ENCODE measurements around the gene ARL2. TPM values are rescaled to one million over a fixed set of nuclear protein-coding genes. Genes with fewer than 3 reads are reported as not detected.
"Not testable (repeated sequence)": the region's sequence is repeated elsewhere in the genome, so short reads cannot be mapped to it uniquely, and the experiment has no call there.

ARL2 gene
- 118 and 140 TPM in 2 replicates for total RNA-seq (2014; rRNA removed; shearing (Covaris generic); ENCODE audit: low replicate concordance)

DNA sequence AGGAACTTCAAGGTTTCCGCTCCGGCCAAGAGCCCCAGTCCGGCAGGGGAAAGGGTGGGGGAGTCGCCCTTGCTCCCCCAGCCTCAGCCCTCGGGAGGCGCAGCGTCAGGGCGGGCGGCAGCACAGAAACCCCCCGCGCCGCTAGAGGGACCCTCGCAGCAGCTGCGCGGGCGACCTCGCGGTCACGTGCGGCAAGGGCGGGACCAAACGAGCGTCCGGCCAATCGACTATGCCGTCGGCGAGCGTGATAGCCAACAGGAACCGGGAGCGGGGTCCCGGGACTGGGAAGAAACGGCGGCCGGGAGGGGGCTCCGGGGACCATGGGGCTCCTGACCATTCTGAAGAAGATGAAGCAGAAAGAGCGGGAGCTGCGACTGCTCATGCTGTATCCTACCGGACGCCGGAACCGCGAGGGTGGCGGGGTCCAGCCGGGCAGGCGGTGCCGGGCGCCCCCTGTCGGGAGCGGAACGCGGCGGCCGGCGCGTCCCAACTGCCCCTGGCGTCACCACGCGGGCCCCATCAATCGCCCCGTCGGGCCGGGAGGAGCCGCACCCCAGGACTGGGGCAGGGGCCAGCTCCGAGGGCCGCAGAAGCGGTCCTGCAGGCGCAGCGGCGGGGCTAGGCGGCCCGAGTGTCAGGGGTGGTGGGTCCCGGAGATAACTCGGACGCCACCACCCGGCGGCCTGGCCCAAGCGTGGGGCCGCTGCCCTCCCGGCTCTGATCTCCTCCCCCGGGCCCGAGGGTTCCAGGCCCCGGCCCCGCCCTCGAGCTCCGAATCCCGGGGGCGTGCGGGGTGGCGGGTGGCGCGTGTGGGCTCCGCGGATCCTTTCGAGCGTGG is at the start of gene ARL2:
Gene ARL2, plus strand, starts transcription at position 273 of the 838 bp plus-strand sequence. Its CDS starts 48 bp downstream, at position 321.
- in situ Hi-C loops (cut with HindIII; ENCODE audit: low pct_unique_long_range_greater_than_20kb, low sequenced_read_pairs): no loop called here
- peak; percentile 85 for DNase-seq (ENCODE audit: low read depth)

- no peak for DNase-seq (ENCODE audit: low read depth)
- in situ Hi-C loops (cut with HindIII; ENCODE audit: low pct_unique_long_range_greater_than_20kb, low sequenced_read_pairs): no loop called here
Measured at GRCh38 chr11:64967375-64967774, 46.6 kb upstream of the ARL2 start.

- in situ Hi-C loops (cut with HindIII; ENCODE audit: low pct_unique_long_range_greater_than_20kb, low sequenced_read_pairs): no loop called here
- peak; percentile 61 for DNase-seq (ENCODE audit: low read depth)
Measured at GRCh38 chr11:64969209-64969608, 44.8 kb upstream of the ARL2 start.

DNA sequence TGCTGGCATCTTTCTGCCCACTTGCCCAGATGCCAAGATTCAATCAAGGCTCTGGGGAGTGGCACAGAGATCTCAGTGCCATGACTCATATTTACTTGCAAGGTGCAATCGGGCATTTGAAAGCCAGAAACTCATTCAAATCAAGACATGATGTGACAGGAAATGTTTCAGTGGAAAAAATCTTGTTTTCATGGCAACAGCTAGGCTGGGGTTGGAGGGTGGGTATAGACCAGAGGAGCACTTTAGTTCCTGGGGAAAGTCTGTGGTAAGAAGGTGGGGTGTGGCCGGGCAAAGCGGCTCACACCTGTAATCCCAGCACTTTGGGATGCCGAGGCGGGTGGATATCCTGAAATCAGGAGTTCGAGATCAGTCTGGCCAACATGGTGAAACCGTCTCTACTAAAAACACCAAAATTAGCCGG is 43.2 kb upstream of the ARL2 start:
- in situ Hi-C loops (cut with HindIII; ENCODE audit: low pct_unique_long_range_greater_than_20kb, low sequenced_read_pairs): no loop called here
- peak; percentile 29 for DNase-seq (ENCODE audit: low read depth)

DNA sequence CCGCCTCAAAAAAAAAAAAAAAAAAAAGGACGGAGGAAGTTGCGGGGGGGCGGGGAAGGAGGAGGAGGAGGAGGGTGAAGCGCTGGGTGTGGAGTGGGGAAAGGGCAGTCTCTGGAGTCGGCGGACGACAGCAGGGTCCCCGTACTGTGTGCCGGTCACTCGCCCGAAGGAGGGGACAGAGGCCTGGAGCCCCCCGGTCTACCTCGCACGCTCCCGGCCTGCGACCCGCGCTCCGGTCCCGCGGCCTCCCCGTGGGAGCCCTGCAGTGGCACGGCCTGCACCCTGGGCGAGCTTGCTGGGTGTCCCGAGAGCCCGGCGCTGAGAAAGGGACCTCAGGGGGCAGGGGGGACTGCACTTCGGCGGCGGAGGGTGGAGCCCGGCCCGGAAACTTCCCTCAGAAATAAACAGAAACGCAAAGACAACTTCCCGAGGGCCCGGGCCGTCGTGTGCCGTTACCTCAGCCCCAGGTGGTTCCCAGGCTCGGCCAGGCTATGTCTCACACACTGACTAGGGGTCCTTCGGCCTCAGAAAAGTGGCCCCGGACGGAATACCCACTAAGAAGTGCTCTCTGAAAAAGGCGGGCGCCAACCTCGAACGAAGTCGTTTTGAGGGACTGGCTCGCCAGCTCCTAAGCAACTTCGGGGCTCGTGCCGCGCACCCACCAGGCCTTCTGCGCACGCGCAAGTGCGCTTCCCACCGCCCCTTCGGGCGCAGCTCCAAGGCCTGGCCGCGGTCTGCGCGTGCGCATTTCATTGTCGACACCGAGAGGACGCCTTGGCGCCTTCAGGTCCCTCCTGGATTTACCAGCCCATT is 42.3 kb upstream of the ARL2 start, which contains the start of gene MAJIN:
Gene MAJIN, minus strand, starts transcription at position 688 of the 813 bp plus-strand sequence. CDS start 12,703 bp downstream, outside the sequence.
- in situ Hi-C loops (cut with HindIII; ENCODE audit: low pct_unique_long_range_greater_than_20kb, low sequenced_read_pairs): no loop called here
- no peak for DNase-seq (ENCODE audit: low read depth)

- DNase-seq (ENCODE audit: low read depth): no peak
- in situ Hi-C loops (cut with HindIII; ENCODE audit: low pct_unique_long_range_greater_than_20kb, low sequenced_read_pairs): no loop called here
Measured at GRCh38 chr11:64974124-64974523, 39.8 kb upstream of the ARL2 start.

DNA sequence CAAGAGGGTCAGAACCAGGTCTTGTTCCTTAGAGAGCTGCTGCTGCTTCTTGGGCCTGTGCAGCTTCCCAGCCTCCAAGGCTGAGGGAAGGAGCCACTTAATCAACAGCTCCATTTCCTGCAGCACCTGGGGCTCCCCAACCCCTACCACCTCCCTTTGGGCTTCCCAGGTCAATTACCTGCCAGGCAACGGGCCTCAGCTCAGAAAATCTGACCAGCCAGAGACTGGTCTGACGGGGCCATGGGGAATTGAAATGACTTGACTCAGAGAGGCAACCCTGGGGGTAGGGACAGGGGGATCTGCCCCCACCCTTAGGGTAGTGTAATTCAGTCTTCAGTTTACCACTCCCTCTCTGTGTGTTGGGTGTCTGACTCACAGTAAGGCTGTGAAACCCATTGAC is 37.3 kb upstream of the ARL2 start:
- in situ Hi-C loops (cut with HindIII; ENCODE audit: low pct_unique_long_range_greater_than_20kb, low sequenced_read_pairs): no loop called here
- DNase-seq (ENCODE audit: low read depth): no peak

DNA sequence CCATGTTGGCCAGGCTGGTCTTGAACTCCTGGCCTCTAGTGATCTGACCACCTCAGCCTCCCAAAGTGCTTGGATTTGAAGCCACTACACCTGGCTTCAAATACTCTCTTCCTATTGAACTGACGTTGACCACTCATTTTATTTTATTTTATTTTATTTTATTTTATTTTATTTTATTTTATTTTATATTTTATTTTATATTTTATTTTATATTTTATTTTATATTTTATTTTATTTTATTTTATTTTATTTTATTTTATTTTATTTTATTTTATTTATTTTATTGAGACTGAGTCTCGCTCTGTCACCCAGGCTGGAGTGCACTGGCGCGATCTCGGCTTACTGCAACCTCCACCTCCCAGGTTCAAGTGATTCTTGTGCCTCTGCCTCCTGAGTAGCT is 30.6 kb upstream of the ARL2 start:
- in situ Hi-C loops (cut with HindIII; ENCODE audit: low pct_unique_long_range_greater_than_20kb, low sequenced_read_pairs); DNase-seq (ENCODE audit: low read depth): not testable (repeated sequence)

DNA sequence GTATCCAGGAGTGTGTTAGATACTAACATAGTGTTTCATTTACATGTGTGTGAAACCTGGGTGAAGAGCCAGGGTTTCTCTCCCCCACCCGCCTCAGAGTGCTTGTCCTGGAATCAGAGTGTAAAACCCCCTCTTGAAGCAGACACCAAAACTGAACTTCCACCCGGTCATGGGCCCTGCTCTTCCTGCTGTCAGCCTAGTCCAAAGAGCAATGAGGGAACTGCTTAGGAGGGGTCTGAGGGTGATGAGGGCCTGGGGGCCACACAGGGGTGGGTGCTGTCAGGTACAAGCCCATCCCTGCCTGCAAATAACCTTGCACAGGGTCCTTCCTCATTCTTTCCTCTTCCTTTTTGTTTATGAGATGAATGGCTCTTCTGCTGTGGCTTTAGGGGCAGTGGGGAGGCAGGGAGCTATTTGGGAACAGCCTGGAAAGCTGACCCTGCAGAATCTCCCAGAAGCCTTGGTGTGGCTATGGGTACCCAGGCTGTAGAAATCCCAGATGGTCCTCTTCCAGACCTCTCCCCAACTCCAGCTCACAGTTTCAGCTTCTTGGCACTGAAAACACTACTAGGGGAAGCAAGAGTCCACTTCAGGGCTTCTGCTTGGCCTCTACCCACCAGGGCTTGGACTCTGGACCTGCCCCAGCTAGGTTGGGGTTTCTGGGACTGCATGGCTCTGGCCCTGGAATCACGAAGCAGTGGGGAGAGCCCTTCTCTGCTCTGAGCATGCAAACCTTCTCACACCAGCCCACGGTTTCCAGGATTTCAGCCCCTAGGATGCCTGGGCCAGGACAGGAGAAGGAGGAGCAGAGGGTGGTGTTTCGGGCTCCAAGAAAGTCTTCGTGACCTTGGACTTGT is 25.7 kb upstream of the ARL2 start:
- in situ Hi-C loops (cut with HindIII; ENCODE audit: low pct_unique_long_range_greater_than_20kb, low sequenced_read_pairs): no loop called here
- no peak for DNase-seq (ENCODE audit: low read depth)

DNA sequence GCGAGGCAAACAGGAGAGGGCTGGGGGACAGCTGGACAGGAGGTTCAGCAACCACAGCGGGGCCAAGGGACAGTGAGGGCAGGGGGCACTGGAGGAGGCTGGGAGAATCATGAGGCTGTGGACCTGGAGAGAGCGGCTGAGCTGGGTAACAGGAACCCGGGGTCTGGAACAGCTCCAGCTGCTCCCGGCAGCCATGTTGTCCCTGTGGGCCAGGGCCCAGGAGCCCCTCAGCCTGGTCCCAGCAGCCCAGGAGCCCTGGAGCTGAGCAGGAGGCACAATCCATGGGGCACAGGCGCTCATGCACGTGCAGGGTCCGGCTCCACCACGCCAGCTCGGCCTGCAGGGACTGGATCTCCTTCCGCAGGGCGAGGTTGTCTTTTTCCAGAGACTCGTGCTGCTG is 24.5 kb upstream of the ARL2 start:
- in situ Hi-C loops (cut with HindIII; ENCODE audit: low pct_unique_long_range_greater_than_20kb, low sequenced_read_pairs): no loop called here
- DNase-seq (ENCODE audit: low read depth): no peak

DNA sequence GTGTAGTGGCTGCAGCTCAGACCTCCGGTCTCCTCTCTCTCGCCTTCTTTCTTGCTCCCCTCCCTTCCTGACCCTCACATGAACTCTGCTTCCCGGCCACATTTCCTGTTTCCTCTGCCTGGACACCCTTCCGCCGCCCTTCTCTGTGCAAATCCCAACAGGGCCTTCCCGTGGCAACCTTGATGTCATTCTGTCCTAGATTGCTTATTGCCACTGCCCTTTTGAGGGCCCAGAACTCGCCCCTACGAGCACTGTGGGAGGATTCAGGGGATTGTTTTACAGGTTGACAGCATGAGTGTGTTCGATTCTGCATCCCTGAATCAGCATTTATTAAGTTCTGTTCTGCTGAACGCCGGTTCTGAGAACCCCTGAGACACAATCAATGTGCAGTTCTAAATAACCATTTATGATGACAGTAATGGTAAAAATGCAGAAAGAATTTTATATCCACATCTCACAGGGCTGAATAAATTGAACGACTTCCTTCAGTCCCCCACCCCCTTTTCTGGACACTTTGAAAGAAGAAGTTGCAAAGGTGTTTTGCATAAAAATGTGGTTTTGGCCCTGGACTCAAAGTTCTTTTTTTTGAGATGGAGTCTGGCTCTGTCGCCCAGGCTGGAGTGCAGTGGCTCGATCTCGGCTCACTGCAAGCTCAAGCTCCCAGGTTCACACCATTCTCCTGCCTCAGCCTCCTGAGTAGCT is 23.6 kb upstream of the ARL2 start:
- no peak for DNase-seq (ENCODE audit: low read depth)
- in situ Hi-C loops (cut with HindIII; ENCODE audit: low pct_unique_long_range_greater_than_20kb, low sequenced_read_pairs): no loop called here

DNA sequence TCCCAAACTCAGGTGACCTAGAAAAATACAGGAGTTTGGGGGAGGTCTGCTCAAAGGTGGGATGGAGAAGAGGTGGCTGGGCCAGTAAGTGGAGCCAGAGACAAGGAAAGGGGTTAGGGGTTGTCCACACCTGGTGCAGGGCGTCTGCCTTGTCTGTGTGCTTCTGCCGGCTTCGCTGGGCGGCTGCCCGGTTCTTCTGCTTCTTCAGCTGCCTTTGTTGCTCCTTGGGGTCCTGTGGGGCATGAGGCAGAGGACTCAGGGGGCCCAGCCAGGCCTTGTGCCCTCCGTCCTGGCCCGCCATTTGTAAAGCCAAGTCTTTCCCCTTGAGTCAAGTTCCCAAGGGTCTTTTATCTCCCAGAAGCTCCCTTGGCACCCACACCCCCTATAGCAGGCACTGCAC is 19.6 kb upstream of the ARL2 start:
- in situ Hi-C loops (cut with HindIII; ENCODE audit: low pct_unique_long_range_greater_than_20kb, low sequenced_read_pairs): no loop called here
- no peak for DNase-seq (ENCODE audit: low read depth)

DNA sequence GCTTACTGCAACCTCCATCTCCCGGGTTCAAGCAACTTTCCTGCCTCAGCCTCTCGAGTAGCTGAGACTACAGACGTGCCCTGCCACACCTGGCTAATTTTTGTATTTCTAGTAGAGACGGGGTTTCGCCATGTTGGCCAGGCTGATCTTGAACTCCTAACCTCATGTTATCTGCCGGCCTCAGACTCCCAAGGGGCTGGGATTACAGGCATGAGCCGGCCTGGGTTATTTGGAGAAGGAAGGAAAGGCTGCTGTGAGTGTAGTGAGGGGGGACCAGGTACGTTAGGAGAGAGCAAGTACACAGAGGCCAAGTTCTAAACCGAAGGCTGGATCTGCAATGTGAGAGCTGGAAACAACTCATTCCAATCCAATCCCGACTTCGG is 17.6 kb upstream of the ARL2 start:
- no peak for DNase-seq (ENCODE audit: low read depth)
- in situ Hi-C loops (cut with HindIII; ENCODE audit: low pct_unique_long_range_greater_than_20kb, low sequenced_read_pairs): no loop called here

- in situ Hi-C loops (cut with HindIII; ENCODE audit: low pct_unique_long_range_greater_than_20kb, low sequenced_read_pairs): no loop called here
- peak; percentile 67 for DNase-seq (ENCODE audit: low read depth)
Measured at GRCh38 chr11:64996710-64997380, 17.1 kb upstream of the ARL2 start, which contains the start of gene BATF2. Gene BATF2 (minus strand): TSS chr11:64996971. CDS start chr11:64996914, 57 bp downstream.

DNA sequence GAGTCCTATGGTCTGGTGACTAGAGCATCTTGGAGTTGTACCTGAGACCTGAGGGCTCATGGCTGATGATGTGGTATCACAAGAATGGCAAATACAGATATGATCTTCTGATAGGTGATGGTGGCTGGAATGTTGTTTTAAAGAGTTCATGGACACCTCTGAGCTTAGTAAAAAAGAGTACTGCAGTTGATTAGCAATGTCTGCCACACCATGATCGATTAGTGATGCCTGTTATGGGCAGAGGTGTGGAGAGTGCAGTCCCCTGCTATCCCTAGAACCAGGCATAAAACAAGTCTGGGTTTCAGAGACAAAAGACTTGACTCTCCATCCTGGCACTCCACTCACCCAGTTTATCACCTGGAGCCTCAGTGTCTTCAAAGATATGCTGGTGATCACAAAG is 15.8 kb upstream of the ARL2 start:
- in situ Hi-C loops (cut with HindIII; ENCODE audit: low pct_unique_long_range_greater_than_20kb, low sequenced_read_pairs): no loop called here
- DNase-seq (ENCODE audit: low read depth): no peak

GRCh38 chr11:64998690-64999431 is 15.1 kb upstream of the ARL2 start:
- in situ Hi-C loops (cut with HindIII; ENCODE audit: low pct_unique_long_range_greater_than_20kb, low sequenced_read_pairs): no loop called here
- peak; percentile 60 for DNase-seq (ENCODE audit: low read depth)

- in situ Hi-C loops (cut with HindIII; ENCODE audit: low pct_unique_long_range_greater_than_20kb, low sequenced_read_pairs): no loop called here
- no peak for DNase-seq (ENCODE audit: low read depth)
Measured at GRCh38 chr11:64999478-64999877, 14.5 kb upstream of the ARL2 start.
